ENCODE measurements around the gene CDC42EP1.

CDC42EP1 gene

DNA sequence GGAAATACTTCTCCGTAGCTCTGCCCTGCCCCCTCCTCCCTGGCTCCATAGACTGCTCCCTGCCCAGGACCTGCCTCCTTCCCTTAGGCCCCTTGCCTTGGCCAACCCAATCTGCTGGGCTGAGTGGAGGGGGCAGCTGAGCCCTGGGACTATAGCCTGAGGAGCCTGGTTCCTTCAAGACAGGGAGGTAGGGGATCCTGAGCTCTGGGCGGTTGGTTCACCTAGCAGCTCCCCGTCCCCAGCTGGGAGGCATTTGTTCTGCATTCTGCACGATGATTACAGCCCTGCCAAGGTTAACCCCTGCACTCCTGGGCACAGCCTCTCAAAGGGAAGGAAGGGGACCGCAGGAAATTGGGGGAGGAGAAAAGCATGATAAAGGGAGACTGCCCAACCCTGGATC is 3.6 kb upstream of the CDC42EP1 start:
- no peak for DNase-seq (ENCODE audit: low read depth)

DNA sequence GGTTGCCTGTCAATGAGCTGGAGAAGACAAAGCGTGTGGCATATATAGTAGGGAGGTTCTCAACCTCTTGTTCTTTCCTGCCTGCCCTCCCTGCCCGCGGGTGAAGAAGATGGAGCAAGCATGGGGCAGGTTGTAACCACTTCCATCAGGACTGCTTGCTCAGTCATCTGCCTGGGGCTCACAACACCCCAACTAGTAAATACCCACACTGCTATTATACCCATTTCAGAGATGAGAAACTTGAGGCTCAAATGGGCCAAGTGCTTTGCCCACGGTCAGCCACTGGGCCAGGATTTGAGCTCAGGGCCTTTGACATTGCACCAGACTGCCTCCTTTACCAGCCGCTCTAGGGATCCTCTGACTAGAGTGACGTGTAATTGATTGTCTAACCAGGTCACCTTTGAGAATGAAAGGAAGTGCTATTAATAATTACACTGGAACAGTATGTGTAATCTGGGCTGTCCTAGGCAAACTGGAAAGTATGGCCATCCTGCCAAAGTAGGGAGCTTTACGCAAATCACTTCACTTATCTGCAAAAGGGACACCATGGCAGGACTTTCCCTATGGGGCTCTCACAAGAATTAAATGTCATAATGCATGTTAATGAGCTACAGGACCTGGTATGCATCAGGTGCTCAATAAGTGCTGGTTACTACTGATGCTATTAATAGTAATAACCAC is 2.8 kb upstream of the CDC42EP1 start:
- H3K4me3 ChIP-seq (ENCODE audit: low read depth, low read length), result no peak overlapping the region
- DNase-seq (ENCODE audit: low read depth), result no peak

More for the DNA sequence above, 3.6 kb upstream of the CDC42EP1 start:
- no peak overlapping the region for H3K4me3 ChIP-seq (ENCODE audit: low read depth, low read length)

DNA sequence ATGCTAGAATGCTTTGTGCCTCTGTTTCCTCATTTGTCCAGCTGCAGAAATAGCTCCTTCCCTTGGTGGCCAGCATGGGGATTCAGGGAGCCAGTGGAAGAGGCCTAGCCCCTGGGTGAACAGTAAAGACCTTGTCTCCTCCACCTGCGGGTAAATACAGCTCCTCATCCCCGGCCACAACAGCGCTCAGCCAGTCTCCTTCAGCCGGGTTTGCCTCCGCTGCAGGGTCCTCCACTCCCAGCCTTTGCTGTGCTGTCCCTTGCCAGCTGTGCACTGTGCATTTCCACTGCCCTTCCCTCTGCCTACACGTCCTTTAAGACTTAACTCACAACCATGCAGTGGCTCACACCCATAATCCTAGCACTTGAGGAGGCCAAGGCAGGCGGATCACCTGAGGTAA is 1.5 kb upstream of the CDC42EP1 start:
- DNase-seq (ENCODE audit: low read depth), result no peak
- H3K4me3 ChIP-seq (ENCODE audit: low read depth, low read length), result no peak overlapping the region

DNA sequence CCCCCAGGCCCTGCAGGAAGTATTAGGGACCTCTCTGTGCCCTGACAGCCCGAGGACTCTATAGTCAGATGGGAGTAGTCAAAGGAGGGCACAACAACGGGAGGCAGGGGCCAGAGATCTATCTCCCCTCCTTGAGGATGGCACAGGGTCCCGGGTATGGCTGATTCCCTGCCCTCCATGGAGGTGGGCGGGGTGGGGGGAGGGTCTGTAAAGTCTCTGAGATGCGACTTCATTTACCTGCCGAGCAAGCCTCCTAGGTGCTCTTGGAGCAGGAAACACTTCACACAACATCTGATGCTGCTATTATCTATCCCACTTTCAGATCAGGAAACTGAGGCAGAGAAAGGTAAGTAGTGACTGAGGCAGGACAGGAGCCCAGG is 769 bp upstream of the CDC42EP1 start:
- DNase-seq (ENCODE audit: low read depth), result no peak
- peak overlapping the region; percentile 81 for H3K4me3 ChIP-seq (ENCODE audit: low read depth, low read length)

DNA sequence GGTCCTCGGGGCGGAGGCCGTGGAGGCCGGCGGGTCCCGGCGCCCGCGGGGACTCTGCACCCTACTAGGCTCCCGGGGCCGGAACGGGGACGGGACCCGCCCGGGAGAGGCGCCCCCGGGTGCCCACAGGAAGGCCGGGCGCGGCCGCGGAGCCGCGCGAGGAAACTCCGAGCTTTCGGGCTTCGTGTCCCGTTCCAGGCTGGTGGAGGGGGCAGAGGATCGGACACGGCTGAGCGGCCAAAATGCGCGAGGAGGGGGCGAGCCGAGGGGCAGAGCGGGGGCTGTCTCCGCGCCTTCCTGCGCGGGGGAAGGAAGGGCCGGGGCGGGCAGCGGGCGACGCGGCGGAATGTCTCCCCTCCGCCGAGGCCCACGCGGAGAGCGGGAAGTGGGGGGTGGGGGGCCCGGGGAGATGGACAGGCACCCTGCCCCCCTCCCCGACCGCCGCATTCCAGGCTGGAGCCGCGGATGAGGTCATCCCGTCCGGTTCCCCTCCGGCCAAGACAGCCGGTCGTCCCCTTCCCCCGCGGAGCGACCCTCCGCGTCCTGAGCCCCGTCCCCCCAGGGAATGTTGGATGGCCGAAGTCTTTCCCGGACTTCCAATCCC is 430 bp downstream of the CDC42EP1 start:
- DNase-seq (ENCODE audit: low read depth), result no peak
- H3K4me3 ChIP-seq (ENCODE audit: low read depth, low read length), result peak overlapping the region; percentile 81

DNA sequence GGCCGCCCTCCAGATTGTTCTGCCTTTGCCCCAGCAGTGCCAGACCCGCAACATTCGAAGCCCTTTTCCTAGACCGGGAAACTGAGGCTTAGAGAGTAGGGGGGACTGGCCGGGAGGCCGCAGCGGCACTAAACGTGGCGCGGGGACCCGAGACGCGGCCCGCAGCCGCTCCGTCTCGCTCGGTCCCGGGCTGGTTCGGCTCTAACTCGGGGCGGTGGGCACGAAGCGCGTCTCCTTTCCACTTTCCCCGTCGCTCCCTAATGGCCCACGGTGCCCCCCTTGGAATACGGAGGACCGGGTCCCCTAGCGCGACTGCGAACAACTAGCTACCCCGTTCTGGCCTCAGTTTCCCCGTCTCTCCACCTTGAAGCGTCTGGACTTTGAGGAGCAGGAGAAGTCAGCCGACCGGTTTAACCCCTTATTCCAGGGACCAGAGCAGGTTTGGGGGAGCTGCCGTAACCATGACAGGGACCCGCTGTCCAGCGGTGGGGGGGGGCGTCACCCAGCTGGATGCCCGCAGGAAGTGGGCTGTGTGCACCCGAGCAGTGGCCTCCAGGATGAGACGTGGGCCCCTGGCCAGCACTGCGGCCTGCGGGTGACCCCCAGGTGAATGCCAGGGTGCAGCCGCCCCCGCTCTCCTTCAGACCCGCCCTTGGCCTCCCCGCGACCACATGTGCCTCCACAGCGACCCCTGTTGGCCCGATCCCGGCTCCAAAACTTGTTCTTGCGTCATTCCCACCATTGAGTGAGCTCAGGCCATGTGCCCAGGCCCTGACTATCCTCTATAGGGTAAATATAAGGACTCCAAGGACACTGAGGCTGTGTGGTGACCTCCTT is 1.1 kb downstream of the CDC42EP1 start:
- DNase-seq (ENCODE audit: low read depth), result peak; percentile 48
- H3K4me3 ChIP-seq (ENCODE audit: low read depth, low read length), result peak overlapping the region; percentile 81

DNA sequence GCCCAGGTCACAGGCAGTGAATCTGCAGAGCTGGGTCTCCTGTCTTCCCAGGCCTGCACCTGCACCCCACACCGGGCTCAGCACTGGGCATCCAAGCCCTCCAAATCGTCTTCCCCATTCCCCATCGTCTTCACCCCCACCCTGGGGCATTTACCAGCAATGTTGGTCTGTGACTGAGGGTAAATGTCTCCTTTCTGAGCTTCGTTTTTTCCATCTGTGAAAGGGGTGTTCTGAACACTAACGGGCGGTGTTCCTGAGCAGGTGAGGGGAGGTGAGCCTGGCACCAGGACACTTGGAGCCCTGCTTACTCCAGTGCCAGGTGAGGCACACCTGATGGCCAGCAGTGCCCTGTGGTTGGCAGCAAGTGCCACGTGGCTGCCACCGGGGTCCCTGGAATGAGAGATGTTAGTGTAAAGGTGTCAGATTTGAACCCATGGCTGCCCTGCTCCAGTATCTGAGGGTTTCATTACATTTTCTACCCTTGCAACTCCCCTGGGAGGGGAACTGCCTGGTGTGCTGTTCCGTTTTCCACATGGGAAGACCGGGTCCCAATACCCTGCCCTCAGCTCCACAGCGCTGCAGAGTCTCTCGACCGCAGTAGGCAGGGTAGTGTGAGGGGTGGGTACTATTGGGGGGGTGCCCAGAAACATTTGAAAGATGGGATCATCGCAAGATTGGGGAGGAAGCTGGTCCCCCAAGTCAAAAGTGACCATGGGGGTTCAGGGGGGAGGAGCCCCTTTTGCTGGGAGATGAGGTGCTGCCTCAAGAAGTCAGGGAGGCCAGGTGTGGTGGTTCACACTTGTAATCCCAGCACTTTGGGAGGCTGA is 2.0 kb downstream of the CDC42EP1 start:
- no peak for DNase-seq (ENCODE audit: low read depth)
- H3K4me3 ChIP-seq (ENCODE audit: low read depth, low read length), result peak overlapping the region; percentile 81

DNA sequence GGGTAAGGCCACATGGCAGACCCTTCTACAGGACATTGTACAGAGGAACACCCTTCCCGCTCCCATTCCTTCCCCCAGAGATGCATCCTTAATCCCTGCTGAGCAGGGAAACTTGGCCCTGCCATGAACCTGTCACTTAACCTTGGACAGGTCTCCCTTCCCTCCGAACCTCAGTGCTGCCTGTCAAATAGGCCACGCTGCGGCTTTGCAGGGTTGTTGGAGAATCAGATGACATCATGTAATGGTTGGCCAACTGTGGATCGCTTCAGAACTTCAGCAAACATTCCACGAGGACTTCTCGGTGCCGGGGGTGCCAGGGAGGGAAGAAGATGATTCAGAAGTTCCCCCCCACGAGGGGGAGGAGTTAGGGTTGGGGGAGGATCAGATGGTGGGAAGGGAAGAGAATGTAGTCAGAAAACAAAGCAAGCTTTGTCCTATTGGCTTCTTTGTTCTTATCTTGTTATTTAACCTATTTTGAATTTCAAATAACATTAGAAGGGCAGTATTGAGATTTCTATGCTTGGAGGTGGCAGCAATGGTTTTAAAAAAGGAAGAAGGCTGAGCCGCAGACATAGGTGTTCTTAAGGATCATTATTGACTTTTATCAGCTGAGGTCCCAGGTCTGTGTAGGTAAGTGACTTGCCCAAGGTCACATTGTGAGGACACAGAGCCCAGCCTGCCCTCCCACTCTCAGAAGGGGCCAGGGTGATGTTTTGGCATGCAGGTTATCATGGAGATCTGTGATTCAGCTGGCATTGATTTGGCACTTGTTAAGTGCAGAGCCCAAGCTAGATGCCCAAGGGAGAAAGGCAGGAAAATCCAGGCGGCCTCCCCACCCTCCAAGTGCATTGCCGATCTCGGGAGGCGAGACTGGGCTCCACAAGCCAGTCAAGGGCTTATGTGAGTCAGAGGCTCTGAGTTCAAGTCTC is 3.1 kb downstream of the CDC42EP1 start:
- DNase-seq (ENCODE audit: low read depth), result peak; percentile 86
- H3K4me3 ChIP-seq (ENCODE audit: low read depth, low read length), result peak overlapping the region; percentile 17

DNA sequence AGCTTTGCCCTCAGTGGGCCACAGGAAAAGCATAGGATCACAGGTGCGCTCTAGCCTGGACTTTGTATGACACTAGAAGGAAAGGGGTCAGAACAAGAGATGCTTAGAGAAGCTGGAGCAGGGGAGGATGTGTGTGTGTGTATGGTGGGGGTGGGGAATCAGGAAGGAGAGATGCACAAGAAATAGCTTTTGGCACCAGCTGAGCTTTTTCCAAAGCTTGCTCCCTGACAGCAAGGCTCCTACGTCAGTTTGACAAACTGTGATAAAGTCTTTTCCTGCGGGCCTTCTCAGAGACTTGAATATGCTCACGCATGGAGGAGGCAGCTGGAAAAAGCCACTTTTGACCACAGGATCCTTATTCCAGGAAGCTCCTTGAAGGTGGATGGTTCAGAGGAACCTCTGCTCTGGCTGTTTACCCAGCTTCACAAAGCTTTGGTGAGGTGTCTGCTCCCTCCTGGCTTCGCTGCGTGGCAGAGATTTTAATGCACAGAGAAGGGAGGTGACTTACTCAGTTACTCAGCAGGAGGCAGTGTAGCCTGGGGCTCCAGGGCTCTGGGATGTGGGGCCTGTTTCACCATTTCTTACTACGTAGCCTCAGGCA is 3.9 kb downstream of the CDC42EP1 start:
- no peak overlapping the region for H3K4me3 ChIP-seq (ENCODE audit: low read depth, low read length)
- DNase-seq (ENCODE audit: low read depth), result no peak

DNA sequence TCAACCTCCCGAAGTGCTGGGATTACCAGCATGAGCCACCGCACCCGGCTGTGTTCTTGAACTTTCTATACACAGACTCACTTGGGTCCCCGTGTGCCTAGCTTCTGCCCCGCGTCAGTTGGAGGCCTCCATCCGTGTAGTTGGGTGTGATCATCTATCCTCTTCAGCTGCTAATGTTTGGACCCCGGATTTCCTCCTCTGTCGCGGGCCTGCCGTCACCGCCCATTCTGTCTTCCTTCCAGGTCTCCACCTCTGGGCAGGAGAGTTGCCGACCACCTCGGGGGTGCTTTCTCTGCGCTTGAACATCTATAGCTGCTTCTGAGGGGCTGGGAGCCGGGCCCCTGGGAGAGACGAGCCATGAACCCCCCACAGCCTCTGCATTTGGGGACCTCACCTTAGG is 5.5 kb downstream of the CDC42EP1 start:
- H3K4me3 ChIP-seq (ENCODE audit: low read depth, low read length), result no peak overlapping the region
- no peak for DNase-seq (ENCODE audit: low read depth)

DNA sequence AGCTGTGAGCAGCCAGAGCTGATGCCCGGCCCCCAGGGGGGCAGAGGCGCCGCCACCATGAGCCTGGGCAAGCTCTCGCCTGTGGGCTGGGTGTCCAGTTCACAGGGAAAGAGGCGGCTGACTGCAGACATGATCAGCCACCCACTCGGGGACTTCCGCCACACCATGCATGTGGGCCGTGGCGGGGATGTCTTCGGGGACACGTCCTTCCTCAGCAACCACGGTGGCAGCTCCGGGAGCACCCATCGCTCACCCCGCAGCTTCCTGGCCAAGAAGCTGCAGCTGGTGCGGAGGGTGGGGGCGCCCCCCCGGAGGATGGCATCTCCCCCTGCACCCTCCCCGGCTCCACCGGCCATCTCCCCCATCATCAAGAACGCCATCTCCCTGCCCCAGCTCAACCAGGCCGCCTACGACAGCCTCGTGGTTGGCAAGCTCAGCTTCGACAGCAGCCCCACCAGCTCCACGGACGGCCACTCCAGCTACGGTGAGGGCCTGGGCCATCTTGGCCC is 6.1 kb downstream of the CDC42EP1 start:
- H3K4me3 ChIP-seq (ENCODE audit: low read depth, low read length), result no peak overlapping the region
- DNase-seq (ENCODE audit: low read depth), result no peak

DNA sequence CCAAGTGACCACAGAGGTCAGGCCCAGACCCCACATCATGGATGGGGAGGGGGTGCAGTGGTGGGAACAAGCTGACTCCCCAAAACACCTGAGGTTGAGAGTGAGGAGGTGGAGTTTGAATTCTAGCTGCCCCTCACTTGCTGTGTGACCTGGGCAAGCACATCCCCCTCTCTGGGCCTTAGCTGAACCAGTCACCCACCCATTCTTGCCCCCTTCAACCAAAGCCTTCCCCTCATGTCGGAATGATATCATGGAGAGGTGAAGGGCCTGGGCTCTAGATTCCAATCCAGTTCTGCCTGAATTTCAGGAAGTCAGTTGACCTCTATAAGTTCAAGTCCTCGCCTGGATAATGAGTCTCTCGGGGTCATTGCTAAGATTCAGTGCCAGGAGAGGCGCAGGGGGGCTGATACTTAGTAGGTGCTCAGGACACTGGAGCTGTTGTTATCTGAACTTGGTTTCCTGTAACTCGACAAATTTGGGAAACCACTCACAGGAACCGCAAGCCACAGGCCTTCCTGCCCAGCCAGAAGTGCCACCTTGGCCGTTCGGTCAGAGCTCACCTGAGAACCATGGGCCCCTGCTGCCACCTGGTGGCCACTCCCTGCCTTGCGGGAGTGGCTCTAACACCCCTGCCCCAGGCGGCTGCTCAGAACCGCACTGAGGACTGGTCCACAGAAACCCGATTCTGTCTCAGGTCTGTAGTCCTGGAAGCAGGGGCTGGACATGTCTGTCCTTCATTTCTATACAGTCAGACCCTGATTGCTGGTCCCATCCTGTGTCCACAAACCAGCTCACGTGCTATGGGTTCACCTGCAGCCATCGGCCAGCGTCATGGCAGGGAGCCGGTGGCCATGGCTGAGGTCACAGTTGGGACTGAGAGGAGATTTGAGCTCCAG is 6.9 kb downstream of the CDC42EP1 start:
- no peak for DNase-seq (ENCODE audit: low read depth)
- no peak overlapping the region for H3K4me3 ChIP-seq (ENCODE audit: low read depth, low read length)

DNA sequence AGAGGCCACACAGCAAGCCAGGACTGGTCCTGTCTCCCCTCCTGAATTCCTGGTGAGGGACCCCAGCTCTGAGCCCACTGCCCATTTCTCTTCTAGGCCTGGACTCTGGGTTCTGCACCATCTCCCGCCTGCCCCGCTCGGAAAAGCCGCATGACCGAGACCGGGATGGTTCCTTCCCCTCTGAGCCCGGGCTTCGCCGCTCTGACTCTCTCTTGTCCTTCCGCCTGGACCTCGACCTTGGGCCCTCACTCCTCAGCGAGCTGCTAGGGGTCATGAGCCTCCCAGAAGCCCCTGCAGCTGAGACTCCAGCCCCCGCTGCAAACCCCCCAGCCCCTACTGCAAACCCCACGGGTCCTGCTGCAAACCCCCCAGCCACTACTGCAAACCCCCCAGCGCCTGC is 7.7 kb downstream of the CDC42EP1 start:
- no peak for DNase-seq (ENCODE audit: low read depth)
- no peak overlapping the region for H3K4me3 ChIP-seq (ENCODE audit: low read depth, low read length)

DNA sequence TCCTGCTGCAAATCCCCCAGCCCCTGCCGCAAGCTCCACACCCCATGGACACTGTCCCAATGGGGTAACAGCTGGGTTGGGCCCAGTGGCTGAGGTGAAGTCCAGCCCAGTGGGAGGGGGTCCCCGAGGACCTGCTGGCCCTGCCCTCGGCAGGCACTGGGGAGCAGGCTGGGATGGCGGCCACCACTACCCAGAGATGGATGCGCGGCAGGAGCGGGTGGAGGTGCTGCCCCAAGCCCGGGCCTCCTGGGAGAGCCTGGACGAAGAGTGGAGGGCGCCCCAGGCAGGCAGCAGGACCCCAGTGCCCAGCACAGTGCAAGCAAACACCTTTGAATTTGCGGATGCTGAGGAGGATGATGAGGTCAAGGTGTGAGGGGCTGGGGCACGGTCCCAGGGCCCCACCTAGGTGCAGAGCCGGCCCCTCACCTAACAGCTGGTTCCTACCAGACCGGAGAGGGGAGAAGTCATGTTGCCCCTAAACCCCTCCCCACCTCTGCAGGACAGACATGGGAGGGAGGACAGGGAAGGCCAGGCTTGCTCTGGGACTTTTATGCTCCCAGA is 8.2 kb downstream of the CDC42EP1 start:
- H3K4me3 ChIP-seq (ENCODE audit: low read depth, low read length), result no peak overlapping the region
- no peak for DNase-seq (ENCODE audit: low read depth)

DNA sequence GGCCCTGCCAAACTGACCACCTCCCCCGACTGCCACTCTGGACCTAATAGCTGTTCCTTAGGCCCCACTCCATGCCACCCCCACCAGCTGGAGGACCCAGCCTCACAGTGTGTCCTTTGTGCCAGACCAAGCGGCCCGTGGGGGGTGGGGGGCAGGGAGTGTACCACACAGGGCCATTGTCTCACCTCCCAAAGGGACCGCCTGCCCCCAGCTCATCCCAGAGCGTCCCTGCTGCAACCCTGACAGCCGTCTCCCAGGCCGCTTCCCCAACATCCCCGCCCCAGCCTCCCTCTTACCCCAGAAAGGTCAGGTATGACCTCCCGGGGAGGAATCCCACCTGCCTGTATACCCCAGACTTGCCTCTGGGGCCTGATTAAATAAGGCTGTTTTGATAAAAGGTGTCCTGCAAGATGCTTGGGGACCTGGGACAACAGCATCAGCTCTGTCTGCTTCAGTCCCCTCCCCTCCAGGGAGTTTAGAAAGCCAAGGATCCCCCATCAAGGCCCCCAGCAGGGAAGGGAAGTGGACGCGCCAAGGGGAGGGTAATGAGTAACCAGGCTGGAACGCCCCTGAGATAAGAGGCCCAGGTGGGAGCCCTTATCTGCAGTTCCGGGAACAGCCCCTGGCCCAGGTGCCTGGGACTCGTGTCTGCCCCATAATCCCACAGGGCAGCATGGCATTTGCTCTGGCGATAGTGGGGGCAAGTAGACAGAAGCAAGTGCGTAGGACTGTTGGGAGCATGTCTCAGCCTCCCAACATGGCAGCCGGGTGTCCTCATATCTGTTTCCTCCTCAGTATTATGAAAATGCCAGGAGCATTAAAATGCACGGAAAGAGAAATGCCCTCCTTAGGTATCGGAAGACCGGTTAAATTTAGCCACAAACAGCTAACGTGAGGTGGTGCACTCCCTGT is 9.0 kb downstream of the CDC42EP1 start:
- H3K4me3 ChIP-seq (ENCODE audit: low read depth, low read length), result no peak overlapping the region
- no peak for DNase-seq (ENCODE audit: low read depth)

Data from skeletal muscle cell (primary cell).